GM12864 (cell line): ENCODE data around the gene NTRK3.

Source experiments
- DNase-seq: peaks from one replicate; pipeline ENCODE4 v3.0.0-alpha.2; 2011; ENCODE audit warnings: low read depth
- H3K4me3 ChIP-seq: 2 replicates; pipeline ENCODE4 v1.5.1; 2011; ENCODE audit warnings: mild to moderate bottlenecking, low read depth, low read length, control low read depth
- CTCF ChIP-seq: IDR thresholded peaks from 2 replicates; pipeline ENCODE4 v1.5.1; 2011; ENCODE audit warnings: low read depth, mild to moderate bottlenecking, moderate library complexity, low read length, control low read depth, inconsistent platforms; ENCODE audit errors: missing control alignments

NTRK3 gene

GRCh38 chr15:88032787-88033186, 223.8 kb downstream of the NTRK3 start:
- no peak overlapping the region for H3K4me3 ChIP-seq
- DNase-seq = no peak
- no peak for TF ChIP-seq CTCF

- no peak for TF ChIP-seq CTCF
- DNase-seq = no peak
- H3K4me3 ChIP-seq = no peak overlapping the region
Observed at GRCh38 chr15:88031461-88031860, 225.1 kb downstream of the NTRK3 start.

- no peak for TF ChIP-seq CTCF
- no peak overlapping the region for H3K4me3 ChIP-seq
- DNase-seq = no peak
Observed at GRCh38 chr15:88029696-88030095, 226.8 kb downstream of the NTRK3 start.

GRCh38 chr15:88028024-88028423, 228.5 kb downstream of the NTRK3 start:
- no peak for TF ChIP-seq CTCF
- no peak for DNase-seq
- H3K4me3 ChIP-seq = no peak overlapping the region

- no peak for TF ChIP-seq CTCF
- DNase-seq = no peak
- no peak overlapping the region for H3K4me3 ChIP-seq
Observed at GRCh38 chr15:88023914-88024313, 232.6 kb downstream of the NTRK3 start.

GRCh38 chr15:88022716-88023115, 233.8 kb downstream of the NTRK3 start:
- H3K4me3 ChIP-seq = no peak overlapping the region
- TF ChIP-seq CTCF = no peak
- DNase-seq = no peak

- H3K4me3 ChIP-seq = no peak overlapping the region
- no peak for TF ChIP-seq CTCF
- DNase-seq = no peak
Observed at GRCh38 chr15:88021601-88022000, 234.9 kb downstream of the NTRK3 start.
